ENCODE measurements around the gene MYZAP.

DNA sequence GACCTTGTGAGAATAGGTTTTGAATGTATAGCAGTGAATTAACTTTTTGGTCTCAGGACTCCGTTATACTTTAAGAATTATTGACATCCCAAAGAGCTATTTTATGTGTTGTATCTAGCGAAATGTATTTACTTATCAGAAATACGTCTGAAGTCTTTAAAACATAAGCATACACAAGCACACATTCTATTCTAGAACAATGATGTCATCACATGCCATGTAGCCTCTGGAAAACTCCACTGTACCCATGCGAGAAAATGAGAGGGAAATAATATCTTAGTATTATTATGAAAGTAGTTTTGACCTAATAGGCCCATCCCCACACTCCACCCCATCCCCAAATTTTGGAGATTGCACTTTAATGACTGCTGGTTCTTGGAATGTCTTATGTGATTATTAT is 116.3 kb downstream of the MYZAP start:
- TF ChIP-seq, protein P1, sequence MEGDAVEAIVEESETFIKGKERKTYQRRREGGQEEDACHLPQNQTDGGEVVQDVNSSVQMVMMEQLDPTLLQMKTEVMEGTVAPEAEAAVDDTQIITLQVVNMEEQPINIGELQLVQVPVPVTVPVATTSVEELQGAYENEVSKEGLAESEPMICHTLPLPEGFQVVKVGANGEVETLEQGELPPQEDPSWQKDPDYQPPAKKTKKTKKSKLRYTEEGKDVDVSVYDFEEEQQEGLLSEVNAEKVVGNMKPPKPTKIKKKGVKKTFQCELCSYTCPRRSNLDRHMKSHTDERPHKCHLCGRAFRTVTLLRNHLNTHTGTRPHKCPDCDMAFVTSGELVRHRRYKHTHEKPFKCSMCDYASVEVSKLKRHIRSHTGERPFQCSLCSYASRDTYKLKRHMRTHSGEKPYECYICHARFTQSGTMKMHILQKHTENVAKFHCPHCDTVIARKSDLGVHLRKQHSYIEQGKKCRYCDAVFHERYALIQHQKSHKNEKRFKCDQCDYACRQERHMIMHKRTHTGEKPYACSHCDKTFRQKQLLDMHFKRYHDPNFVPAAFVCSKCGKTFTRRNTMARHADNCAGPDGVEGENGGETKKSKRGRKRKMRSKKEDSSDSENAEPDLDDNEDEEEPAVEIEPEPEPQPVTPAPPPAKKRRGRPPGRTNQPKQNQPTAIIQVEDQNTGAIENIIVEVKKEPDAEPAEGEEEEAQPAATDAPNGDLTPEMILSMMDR (conservative IDR thresholded peaks at IDR 0.05; ENCODE audit: low read depth, low read length) = no peak
- no peak for TF ChIP-seq EZH2 (IDR thresholded peaks at IDR 0.05; ENCODE audit: low read length, unreplicated experiment)
- TF ChIP-seq EZH2phosphoT487 (IDR thresholded peaks at IDR 0.05; ENCODE audit: borderline replicate concordance, low read length) = no peak

Measured in PC-3 (cell line).